Mesothelial cell of epicardium (in vitro differentiated cells): ENCODE data around the gene SLC25A25. TPM values are rescaled to one million over a fixed set of nuclear protein-coding genes. Genes with fewer than 3 reads are reported as not detected.

ENCODE experiments used
- DNase-seq, 2 experiments: peaks; one replicate each; pipeline ENCODE4 v3.0.0; 2021; ENCODE audit warnings: low spot score in 2 of 2; ENCODE audit not compliant: unreplicated experiment in 2 of 2
- H3K27ac Mint-ChIP-seq: 2 replicates; pipeline ENCODE4 v1.8.0; 2021; ENCODE audit warnings: mixed read lengths
- H3K27me3 Mint-ChIP-seq: 2 replicates; pipeline ENCODE4 v1.8.0; 2021; ENCODE audit warnings: low read depth, mixed read lengths
- H3K36me3 Mint-ChIP-seq: 2 replicates; pipeline ENCODE4 v1.8.0; 2021; ENCODE audit warnings: mixed read lengths
- H3K4me1 Mint-ChIP-seq: 2 replicates; pipeline ENCODE4 v1.8.0; 2021; ENCODE audit warnings: mixed read lengths
- H3K4me3 Mint-ChIP-seq: 2 replicates; pipeline ENCODE4 v1.8.0; 2021; ENCODE audit warnings: mild to moderate bottlenecking, moderate library complexity, mixed read lengths
- H3K9me3 Mint-ChIP-seq: 2 replicates; pipeline ENCODE4 v1.8.0; 2021; ENCODE audit warnings: mixed read lengths
- total RNA-seq: library from RNA; stranded (reverse); gene quantifications from 3 replicates; pipeline ENCODE4 v1.2.1, GENCODE V29; 2021
- TF ChIP-seq, protein P1 (sequence below): fragments of 200-600 bp; sonication (generic); IDR thresholded peaks from one replicate; pipeline ENCODE4 v1.5.0; 2021; ENCODE audit warnings: antibody characterized with exemption; ENCODE audit not compliant: unreplicated experiment

The SLC25A25 gene
- total RNA-seq, 1 donor from 2014 or later, result 26.2 TPM

DNA sequence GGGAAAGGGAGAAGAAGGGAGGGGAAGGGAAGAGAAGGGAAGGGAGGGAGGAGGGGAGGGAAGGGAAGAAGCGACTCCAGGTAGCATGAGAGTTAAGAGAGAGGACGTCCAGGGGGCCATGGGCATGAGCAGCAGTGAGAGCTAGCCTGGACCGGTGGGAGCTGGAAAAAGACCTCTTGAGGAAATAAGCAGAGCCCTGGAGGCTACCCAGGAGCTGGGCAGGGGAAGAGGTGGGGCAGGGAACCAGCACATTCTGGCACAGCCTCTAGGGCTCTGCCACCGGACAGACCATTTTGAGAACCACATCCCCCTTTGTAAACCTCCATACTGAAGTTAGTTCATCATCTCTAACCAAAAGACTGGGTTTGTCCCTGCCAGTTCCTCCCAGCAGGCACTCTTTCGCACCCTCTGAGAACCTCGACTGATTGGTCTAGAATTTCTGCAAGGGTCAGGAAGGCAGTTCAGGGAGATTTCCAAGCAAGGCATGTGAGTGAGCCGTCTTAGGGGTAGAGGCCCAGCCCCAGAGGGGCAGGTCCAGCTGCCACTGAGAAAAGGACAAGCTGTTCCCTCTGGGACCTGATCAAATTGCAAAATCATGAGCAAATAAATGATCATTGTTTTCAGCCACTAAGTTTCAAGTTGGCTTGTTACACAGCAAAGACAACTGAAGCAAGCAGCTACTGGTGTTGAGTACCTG is 12.5 kb upstream of the SLC25A25 start:
- Mint-ChIP-seq H3K36me3 (no peaks in the 10 kb centered on the region), H3K9me3 (no peaks in the 10 kb centered on the region), H3K4me1 (peaks cover 23% of the 10 kb centered on the region), H3K27me3 (no peaks in the 10 kb centered on the region), H3K4me3 (no peak overlapping the region), H3K27ac (peak overlapping the region; percentile 59)
- TF ChIP-seq, protein P1, sequence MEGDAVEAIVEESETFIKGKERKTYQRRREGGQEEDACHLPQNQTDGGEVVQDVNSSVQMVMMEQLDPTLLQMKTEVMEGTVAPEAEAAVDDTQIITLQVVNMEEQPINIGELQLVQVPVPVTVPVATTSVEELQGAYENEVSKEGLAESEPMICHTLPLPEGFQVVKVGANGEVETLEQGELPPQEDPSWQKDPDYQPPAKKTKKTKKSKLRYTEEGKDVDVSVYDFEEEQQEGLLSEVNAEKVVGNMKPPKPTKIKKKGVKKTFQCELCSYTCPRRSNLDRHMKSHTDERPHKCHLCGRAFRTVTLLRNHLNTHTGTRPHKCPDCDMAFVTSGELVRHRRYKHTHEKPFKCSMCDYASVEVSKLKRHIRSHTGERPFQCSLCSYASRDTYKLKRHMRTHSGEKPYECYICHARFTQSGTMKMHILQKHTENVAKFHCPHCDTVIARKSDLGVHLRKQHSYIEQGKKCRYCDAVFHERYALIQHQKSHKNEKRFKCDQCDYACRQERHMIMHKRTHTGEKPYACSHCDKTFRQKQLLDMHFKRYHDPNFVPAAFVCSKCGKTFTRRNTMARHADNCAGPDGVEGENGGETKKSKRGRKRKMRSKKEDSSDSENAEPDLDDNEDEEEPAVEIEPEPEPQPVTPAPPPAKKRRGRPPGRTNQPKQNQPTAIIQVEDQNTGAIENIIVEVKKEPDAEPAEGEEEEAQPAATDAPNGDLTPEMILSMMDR, result no peak
- no peak for DNase-seq

DNA sequence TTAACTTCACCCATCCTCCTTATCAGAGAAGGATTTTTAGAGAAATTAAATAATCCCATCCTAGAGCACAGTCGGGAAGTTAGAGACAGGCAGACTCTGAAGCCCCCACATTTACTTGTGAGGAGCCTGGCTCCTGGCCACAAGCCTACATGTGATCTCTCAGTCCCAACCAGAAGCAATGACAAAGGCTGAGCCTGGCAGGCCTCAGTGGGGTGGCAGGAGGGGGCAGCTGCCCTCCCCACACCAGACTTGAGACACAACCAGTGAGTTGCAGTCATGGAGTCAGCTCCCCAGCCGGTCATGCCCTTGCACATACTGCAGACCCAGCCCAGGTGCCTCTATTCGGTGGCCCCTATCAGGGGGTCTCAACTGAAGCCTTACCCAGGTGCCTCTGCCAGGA is 11.9 kb upstream of the SLC25A25 start:
- H3K4me3 Mint-ChIP-seq, result no peak overlapping the region

DNA sequence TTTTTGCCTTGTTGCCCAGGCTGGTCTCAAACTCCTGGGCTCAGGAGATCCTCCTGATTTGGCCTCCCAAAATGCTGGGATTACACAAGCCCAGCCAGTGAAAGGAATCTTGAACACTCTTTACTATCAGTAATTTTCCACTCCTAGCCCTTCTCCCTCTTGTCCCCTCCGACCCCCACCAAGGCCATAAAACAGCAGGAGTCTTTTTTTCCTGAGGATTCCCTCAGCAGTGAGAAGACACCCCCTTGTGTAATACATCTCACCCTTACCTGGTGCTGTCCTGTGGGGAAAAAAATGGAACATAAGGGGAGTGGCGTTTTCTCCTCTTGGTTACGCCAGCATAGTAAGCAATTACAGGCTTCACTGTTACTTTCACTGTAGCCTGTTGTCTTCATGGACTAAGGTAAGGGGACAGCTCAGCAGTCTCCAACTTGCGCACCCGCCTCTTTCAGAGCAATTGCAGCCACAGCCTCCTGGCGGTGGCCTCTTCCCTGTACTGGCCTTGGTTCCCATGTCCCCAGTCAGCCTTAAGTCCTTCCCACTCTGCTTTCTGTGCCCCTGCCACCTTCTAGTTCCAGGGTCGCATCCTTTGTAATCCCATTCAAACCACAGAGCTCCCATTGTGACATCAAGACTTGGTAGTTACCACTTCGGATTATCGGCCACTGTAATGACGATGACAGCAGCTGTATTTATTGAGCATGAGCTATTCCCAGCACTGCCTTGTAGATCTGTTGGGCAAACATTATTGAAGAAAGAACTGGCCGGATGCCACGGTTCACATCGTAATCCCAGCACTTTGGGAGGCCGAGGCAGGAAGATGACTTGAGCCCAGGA is 10.9 kb upstream of the SLC25A25 start:
- Mint-ChIP-seq H3K27ac (peak overlapping the region; percentile 4), H3K27me3 (no peaks in the 10 kb centered on the region), H3K4me1 (peaks cover 20% of the 10 kb centered on the region), H3K4me3 (no peak overlapping the region), H3K36me3 (peaks cover 5% of the 10 kb centered on the region), H3K9me3 (no peaks in the 10 kb centered on the region)
- TF ChIP-seq, protein P1, result no peak
- no peak for DNase-seq

More for the DNA sequence above, 11.9 kb upstream of the SLC25A25 start:
- H3K36me3 Mint-ChIP-seq, result peaks cover under 1% of the 10 kb centered on the region
- H3K27me3 Mint-ChIP-seq, result no peaks in the 10 kb centered on the region
- H3K9me3 Mint-ChIP-seq, result no peaks in the 10 kb centered on the region
- H3K27ac Mint-ChIP-seq, result no peak overlapping the region
- peaks cover 20% of the 10 kb centered on the region for H3K4me1 Mint-ChIP-seq
- no peak for DNase-seq
- TF ChIP-seq, protein P1, result no peak

DNA sequence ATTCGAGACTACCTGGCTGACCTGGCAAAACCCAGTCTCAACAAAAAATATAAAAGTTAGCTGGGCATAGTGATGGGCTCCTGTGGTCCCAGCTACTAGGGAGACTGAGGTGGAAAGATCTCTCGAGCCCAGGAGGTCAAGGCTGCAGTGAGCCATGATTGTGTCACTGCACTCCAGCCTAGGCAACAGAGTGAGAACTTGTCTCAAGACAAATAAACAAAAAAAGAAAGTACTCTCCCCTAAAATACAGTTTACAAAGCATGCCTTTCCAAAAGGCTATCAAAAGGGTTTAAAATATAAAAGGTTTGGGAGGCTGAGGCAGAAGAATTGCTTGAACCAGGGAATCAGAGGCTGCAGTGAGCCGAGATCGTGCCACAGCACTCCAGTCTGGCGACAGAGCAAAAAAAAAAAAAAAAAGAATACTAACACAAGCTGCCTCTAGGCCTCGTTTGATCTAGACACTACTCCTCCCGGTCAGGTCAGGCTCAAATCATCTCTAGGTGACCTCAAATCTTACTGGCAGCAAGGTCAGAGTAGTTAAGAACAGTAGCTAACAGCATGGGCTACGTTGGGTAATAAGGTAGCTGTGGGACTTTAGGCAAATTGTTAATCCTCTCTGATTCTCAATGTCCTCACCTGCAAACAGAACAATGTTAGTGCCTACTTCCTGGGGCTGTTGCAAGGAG is 10.2 kb upstream of the SLC25A25 start:
- Mint-ChIP-seq H3K9me3 (no peaks in the 10 kb centered on the region), H3K27me3 (no peaks in the 10 kb centered on the region), H3K36me3 (peaks cover 8% of the 10 kb centered on the region), H3K4me1 (peaks cover 20% of the 10 kb centered on the region), H3K27ac (no peak overlapping the region), H3K4me3 (no peak overlapping the region)
- DNase-seq, result no peak
- TF ChIP-seq, protein P1, result no peak

DNA sequence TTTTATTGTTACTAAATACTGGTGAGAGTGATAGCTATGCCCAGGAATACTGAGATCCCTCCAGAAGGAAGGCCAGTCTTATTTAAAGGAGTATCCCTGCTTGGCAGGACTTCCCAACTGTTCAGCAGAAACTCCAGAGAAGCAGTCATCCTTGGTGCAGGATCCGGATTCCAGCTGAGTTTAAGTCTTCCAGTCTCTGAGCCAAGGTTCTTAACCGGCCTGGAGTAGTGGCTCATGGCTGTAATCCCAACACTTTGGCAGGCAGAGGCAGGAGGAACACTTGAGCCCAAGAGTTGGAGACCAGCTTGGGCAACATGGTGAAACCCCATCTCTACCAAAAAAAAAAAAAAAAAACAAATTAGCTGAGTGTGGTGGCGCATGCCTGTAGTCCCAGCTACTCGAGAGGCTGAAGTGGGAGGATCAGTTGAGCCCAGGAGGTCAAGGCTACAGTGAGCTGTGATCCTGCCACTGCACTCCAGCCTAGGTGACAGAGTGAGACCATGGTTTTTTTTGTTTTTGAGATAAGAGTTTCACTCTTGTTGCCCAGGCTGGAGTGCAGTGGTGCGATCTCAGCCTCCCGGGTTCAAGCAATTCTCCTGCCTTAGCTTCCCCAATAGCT is 8.6 kb upstream of the SLC25A25 start:
- Mint-ChIP-seq H3K27ac (no peak overlapping the region), H3K36me3 (peaks cover 14% of the 10 kb centered on the region), H3K9me3 (no peaks in the 10 kb centered on the region), H3K4me1 (peaks cover 16% of the 10 kb centered on the region), H3K4me3 (no peak overlapping the region), H3K27me3 (no peaks in the 10 kb centered on the region)
- TF ChIP-seq, protein P1, result no peak
- no peak for DNase-seq
